ENCODE measurements around the gene ANKLE2.
"Not testable (repeated sequence)": the region's sequence is repeated elsewhere in the genome, so short reads cannot be mapped to it uniquely, and the experiment has no call there.

ANKLE2 gene

DNA sequence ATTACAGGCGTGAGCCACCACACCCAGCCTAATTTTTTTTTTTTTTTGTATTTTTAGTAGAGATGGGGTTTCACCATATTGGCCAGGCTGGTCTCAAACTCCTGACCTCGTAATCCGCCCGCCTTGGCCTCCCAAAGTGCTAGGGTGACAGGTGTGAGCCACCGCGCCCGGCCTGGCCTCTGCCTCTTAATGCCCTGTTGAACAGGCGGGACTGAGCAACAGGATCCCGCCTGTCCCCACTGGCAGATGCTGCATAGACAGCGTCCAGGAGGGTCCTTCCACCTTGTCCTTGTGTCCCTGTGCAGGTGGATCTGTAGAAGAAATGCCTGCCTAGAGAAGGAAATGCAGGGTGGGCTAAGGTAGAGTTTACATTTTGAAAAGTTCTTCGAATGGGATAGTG, 45.3 kb downstream of the ANKLE2 start:
- no peak overlapping the region for H3K4me3 Mint-ChIP-seq
- peaks cover 10% of the 10 kb centered on the region for H3K4me1 Mint-ChIP-seq
- ATAC-seq (ENCODE audit: low read depth) = no peak
- peaks cover 18% of the 10 kb centered on the region for H3K36me3 Mint-ChIP-seq
- no peaks in the 10 kb centered on the region for H3K9me3 Mint-ChIP-seq
- no peak overlapping the region for H3K27ac Mint-ChIP-seq
- no peaks in the 10 kb centered on the region for H3K27me3 Mint-ChIP-seq
- no peak for DNase-seq (ENCODE audit: low spot score in 2 of 2)

DNA sequence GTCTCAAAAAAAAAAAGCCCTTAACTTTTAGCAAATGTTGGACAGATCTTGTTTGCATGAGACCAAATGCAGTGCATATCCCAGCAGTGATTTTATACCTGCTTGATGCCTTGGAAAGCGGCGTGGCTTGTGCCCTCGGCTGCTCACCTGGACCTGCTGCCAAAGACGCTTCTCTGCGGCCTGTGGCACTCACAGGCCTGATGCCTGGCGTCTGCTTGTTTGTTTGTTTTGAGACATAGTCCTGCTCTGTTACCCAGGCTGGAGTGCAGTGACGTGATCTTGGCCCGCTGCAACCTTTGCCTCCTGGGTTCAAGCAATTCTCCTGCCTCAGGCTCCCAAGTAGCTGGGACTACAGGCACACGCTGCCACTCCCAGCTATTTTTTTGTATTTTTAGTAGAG, 45.8 kb downstream of the ANKLE2 start:
- Mint-ChIP-seq H3K36me3 (peaks cover 18% of the 10 kb centered on the region), H3K4me1 (peaks cover 10% of the 10 kb centered on the region), H3K4me3 (no peak overlapping the region), H3K27ac (no peak overlapping the region), H3K9me3 (no peaks in the 10 kb centered on the region), H3K27me3 (no peaks in the 10 kb centered on the region)
- DNase-seq (ENCODE audit: low spot score in 2 of 2) (no peak), ATAC-seq (ENCODE audit: low read depth) (no peak)

DNA sequence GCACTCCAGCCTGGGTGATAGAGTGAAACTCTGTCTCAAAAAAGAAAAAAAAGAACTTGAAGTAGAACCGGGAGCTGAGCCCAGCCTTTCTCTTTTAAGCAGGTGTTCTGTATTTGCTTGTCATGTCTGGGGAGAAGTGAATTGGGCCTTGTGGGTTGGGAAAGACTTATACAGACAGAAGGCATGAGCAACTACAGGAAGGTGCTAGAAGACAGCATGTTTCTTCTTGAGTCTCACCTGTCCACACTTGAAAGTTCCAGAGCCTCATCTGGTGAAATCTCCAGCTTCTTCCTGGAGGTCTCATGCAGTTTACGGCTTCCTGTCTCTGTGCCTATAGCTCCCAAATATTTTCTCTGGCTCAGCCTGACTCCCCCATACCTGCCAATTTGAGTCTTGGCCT, 48.5 kb downstream of the ANKLE2 start:
- Mint-ChIP-seq H3K9me3 (peaks cover 3% of the 10 kb centered on the region), H3K27ac (no peak overlapping the region), H3K4me3 (no peak overlapping the region), H3K27me3 (no peaks in the 10 kb centered on the region), H3K4me1 (peaks cover 13% of the 10 kb centered on the region), H3K36me3 (peaks cover 8% of the 10 kb centered on the region)
- no peak for ATAC-seq (ENCODE audit: low read depth)
- DNase-seq (ENCODE audit: low spot score in 2 of 2) = no peak

DNA sequence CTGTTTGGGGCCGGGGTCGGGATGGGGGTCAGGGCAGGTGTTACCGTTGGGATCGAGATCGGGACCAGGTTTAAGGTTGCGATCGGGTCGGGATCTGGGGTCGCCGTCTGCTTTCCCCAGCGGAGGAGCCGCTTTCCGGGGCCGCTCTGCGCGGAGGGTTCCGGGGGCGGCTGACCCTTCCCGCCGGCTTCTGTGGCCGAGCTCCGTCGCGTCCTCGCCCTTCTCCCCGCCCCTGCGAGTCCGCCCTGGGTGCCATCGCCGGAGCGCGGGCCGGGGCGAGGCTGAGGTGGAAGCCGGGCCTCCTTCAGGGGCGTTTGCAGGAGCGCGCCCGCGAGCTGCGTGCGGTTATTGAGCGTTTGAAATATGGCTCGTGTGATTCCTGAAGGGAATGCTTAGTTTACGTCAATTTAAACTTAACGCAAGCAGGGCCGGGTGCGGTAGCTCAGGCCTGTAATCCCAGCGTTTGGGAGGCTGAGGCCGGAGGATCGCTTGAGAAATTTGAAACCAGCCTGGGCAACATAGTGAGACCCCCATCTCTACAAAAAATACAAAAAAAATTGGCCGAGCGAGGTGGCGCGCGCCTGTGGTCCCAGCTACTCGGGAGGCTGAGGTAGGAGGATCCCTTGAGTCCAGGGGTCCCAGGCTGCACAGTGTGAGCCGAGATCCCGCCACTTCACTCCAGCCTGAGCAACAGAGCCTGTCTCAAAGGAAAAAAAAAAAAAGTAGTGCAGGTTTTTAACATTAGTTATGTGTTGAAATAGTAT, 50.4 kb downstream of the ANKLE2 start:
- Mint-ChIP-seq H3K27ac (no peak overlapping the region), H3K4me1 (peaks cover 13% of the 10 kb centered on the region)
- peak in 1 of 2 donors; percentile 41 for DNase-seq (ENCODE audit: low spot score in 2 of 2)

DNA sequence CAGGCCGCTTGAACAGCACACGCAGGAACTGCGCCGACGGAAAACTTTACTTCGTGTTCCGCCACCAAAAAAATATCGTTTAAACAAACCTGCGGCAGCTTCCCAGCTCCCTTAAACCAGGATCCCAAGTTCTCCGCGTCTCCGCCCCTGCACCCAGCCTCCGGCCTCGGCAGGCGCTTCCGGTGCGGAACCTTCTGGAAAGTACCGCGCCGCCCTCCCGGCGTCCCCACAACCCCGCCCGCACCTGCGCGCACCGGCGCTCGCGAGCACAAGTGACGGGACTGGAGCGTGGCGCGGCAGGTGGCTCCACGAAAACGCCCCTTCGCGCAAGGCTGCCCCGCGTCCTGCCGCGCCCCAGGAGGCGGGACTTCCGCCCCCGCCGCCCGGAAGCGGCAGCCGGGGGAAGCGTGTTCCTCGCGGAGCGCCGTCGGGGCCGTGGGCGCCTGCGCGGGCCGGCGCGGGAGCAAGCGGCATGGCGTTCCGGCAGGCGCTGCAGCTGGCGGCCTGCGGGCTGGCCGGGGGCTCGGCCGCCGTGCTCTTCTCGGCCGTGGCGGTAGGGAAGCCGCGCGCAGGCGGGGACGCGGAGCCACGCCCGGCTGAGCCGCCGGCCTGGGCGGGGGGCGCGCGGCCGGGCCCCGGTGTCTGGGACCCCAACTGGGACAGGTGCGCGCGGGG, 51.1 kb downstream of the ANKLE2 start, which contains the start of gene PGAM5:
TSS of gene PGAM5 (plus strand) at position 438 of the 675 bp plus-strand sequence. CDS start at position 473, 35 bp downstream.
- H3K9me3 Mint-ChIP-seq = peaks cover 9% of the 10 kb centered on the region

More for the DNA sequence above, 50.4 kb downstream of the ANKLE2 start:
- ATAC-seq (ENCODE audit: low read depth) = no peak
- no peaks in the 10 kb centered on the region for H3K27me3 Mint-ChIP-seq
- peaks cover 9% of the 10 kb centered on the region for H3K9me3 Mint-ChIP-seq
- H3K4me3 Mint-ChIP-seq = peak overlapping the region; percentile 95
- peaks cover 10% of the 10 kb centered on the region for H3K36me3 Mint-ChIP-seq

DNA sequence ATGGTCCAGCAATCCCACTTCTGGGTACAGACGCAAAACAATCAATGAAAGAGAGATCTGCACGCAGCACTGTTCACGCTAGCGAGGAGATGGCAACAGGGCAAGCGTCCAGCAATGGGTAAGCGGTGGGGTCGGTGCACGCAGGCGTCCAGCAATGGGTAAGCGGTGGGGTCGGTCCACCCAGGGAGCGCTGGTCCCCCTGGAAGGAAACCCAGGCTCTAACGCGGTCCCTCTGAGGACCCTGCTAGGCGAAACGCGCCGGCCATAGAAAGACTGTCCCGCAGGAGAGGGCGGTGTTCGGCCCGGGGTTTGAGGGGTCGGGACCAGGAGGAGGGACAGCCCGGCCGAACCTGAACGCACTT, 51.6 kb downstream of the ANKLE2 start:
- Mint-ChIP-seq H3K27me3 (no peaks in the 10 kb centered on the region), H3K4me1 (peaks cover 13% of the 10 kb centered on the region), H3K36me3 (peaks cover 11% of the 10 kb centered on the region), H3K9me3 (peaks cover 9% of the 10 kb centered on the region), H3K27ac (peak overlapping the region; percentile 98), H3K4me3 (peak overlapping the region; percentile 95)
- peak in 1 of 2 donors; percentile 49 for DNase-seq (ENCODE audit: low spot score in 2 of 2)
- no peak for ATAC-seq (ENCODE audit: low read depth)

More for the DNA sequence above, 51.1 kb downstream of the ANKLE2 start, which contains the start of gene PGAM5:
- Mint-ChIP-seq H3K27ac (peak within 1 kb of the TSS; percentile 98), H3K4me1 (peaks cover 13% of the 10 kb centered on the region), H3K27me3 (no peaks in the 10 kb centered on the region), H3K36me3 (peaks cover 10% of the 10 kb centered on the region), H3K4me3 (peak within 1 kb of the TSS; percentile 95)
- ATAC-seq (ENCODE audit: low read depth) (peak; percentile 95), DNase-seq (ENCODE audit: low spot score in 2 of 2) (peak; percentile 90 to 93)

DNA sequence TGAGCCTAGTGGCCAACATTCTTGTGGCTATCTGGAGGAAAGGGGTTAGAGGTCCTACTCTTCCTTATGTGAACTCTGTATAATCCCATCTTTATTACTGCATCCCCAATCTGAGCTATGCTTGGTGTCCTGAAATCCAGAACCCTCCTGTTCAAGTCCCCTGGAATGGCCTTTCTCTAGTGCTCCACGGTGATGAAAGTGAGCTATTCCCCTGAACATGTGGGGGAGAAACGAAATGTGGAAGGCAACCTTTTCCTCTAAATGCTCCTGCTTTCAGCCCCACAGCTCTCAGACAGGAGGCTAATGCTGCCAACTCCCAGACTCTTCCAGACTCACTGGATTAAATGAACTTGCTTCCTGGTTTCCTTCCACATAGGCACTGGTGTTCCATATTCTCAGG, 53.5 kb downstream of the ANKLE2 start:
- peaks cover 9% of the 10 kb centered on the region for H3K4me1 Mint-ChIP-seq
- peak overlapping the region; percentile 71 for H3K27ac Mint-ChIP-seq
- DNase-seq (ENCODE audit: low spot score in 2 of 2) (no peak), ATAC-seq (ENCODE audit: low read depth) (no peak)
- H3K36me3 Mint-ChIP-seq = peaks cover 25% of the 10 kb centered on the region
- peaks cover 9% of the 10 kb centered on the region for H3K9me3 Mint-ChIP-seq
- H3K27me3 Mint-ChIP-seq = no peaks in the 10 kb centered on the region
- no peak overlapping the region for H3K4me3 Mint-ChIP-seq

DNA sequence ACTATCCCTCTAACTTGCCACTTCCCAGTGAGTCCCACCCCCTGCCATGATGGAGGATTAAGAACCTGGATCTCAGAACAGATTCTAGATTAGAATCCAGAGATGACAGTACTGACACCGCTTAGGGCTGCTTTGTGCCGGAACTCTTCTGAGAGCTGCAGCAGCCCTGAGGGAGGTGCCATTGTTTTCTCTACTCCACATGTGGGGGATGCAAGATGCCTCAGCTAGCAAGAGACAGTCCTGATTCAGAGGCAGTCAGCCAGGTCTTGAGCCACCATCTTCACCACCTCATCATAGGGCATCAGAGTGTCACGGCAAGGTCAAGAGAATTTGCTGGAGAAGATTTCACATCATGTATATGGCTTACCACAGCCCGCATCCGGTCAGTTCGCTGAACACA, 54.4 kb downstream of the ANKLE2 start:
- Mint-ChIP-seq H3K36me3 (peaks cover 28% of the 10 kb centered on the region), H3K4me3 (no peak overlapping the region), H3K27ac (no peak overlapping the region)

DNA sequence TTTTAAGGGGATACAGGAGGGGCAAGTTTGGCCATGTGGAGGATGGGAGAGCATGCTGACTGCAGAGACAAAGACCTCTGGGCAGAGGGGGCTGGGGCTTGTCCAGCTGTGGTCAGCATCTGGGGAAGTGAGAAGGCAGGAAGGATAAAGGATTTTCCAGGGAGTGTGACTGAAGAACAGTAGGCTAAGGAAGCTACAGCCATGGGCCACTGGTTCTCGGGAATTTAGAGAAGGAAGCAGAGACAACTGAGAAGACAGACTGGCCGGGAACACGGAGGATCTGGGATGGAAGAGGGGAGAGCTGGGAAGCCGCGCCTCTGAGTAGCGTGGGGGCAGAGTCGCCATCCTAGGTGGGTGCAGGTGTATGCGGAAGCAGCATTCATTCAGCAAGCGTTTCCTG, 58.0 kb downstream of the ANKLE2 start:
- DNase-seq (ENCODE audit: low spot score in 2 of 2) (no peak), ATAC-seq (ENCODE audit: low read depth) (no peak)
- Mint-ChIP-seq H3K27ac (peak overlapping the region; percentile 23), H3K36me3 (peaks cover 29% of the 10 kb centered on the region), H3K4me3 (no peak overlapping the region), H3K9me3 (peaks cover 9% of the 10 kb centered on the region), H3K4me1 (peaks cover 9% of the 10 kb centered on the region), H3K27me3 (no peaks in the 10 kb centered on the region)

More for the DNA sequence above, 54.4 kb downstream of the ANKLE2 start:
- H3K4me1 Mint-ChIP-seq = peaks cover 8% of the 10 kb centered on the region
- H3K9me3 Mint-ChIP-seq = peaks cover 9% of the 10 kb centered on the region
- DNase-seq (ENCODE audit: low spot score in 2 of 2) (no peak), ATAC-seq (ENCODE audit: low read depth) (no peak)
- no peaks in the 10 kb centered on the region for H3K27me3 Mint-ChIP-seq

DNA sequence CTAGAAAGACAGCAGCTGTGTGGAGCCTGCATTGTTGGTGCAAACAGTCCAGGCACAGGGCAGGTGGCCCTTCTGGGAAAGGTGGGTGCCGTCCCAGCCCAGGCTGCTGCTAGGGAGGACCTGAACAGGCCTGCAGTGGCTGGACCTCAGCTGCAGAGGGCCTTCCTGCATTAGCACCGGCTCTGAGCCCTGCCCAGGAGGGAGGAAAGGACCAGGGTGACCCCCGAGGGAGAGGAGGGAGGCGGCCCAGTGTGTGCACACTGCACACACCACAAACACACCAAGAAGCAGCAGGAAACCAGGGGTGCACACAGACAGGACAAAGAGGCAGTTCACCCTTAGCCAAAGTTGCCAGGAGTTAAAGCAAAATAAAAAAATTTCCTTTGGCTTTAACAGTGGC, 59.0 kb downstream of the ANKLE2 start:
- Mint-ChIP-seq H3K4me1 (peaks cover 9% of the 10 kb centered on the region), H3K27me3 (no peaks in the 10 kb centered on the region), H3K9me3 (peaks cover 4% of the 10 kb centered on the region), H3K36me3 (peaks cover 25% of the 10 kb centered on the region), H3K27ac (no peak overlapping the region), H3K4me3 (no peak overlapping the region)
- DNase-seq (ENCODE audit: low spot score in 2 of 2) (no peak), ATAC-seq (ENCODE audit: low read depth) (no peak)

DNA sequence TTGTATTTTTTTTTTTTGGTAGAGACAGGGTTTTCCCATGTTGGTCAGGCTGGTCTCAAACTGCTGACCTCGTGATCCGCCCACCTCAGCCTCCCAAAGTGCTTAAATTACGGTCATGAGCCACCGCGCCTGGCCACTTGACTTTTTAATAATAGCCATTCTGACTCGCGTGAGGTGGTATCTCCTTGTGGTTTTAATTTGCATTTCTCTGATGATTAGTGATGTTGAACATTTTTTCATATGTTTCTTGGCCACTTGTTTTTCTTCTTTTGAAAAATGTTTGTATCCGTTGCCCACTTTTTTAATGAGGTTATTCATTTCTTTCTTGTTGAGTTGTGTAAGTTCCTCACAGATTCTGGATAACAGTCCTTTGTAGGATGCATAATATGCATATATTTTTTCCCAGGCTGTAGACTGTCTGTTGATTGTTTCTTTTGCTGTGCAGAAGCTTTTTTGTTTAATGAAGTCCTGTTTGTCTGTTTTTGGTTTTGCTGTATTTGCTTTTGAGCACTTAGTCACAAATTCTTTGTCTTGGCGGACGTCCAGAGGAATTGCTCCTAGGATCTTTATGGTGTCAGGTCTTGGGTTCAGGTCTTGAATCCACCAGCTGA, 61.3 kb downstream of the ANKLE2 start:
- ATAC-seq (ENCODE audit: low read depth) (no peak), DNase-seq (ENCODE audit: low spot score in 2 of 2) (no peak)
- Mint-ChIP-seq H3K4me3 (no peak overlapping the region), H3K27ac (peak overlapping the region; percentile 10), H3K9me3 (no peaks in the 10 kb centered on the region), H3K27me3 (no peaks in the 10 kb centered on the region), H3K4me1 (peaks cover 9% of the 10 kb centered on the region), H3K36me3 (peaks cover 21% of the 10 kb centered on the region)

DNA sequence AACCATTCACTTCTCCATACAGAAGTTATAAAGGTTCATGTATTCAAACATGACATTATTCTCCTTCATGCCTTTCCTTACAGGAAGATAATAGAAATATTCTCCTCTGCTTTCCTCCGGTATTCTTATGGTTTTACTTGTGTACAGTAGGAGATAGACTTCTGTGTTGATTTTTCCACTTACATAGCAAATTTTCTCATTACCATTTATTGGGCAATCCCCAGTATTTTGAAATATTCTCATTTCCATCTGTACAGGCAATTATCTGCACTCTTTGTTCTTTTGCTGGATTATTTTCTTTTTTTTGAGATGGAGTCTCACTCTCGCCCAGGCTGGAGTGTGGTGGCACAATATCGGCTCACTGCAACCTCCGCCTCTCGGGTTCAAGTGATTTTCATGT, 63.3 kb downstream of the ANKLE2 start:
- Mint-ChIP-seq H3K4me3 (no peak overlapping the region), H3K36me3 (peaks cover 7% of the 10 kb centered on the region), H3K27me3 (no peaks in the 10 kb centered on the region), H3K4me1 (peaks cover 8% of the 10 kb centered on the region), H3K9me3 (no peaks in the 10 kb centered on the region), H3K27ac (no peak overlapping the region)
- DNase-seq (ENCODE audit: low spot score in 2 of 2) (no peak), ATAC-seq (ENCODE audit: low read depth) (no peak)

DNA sequence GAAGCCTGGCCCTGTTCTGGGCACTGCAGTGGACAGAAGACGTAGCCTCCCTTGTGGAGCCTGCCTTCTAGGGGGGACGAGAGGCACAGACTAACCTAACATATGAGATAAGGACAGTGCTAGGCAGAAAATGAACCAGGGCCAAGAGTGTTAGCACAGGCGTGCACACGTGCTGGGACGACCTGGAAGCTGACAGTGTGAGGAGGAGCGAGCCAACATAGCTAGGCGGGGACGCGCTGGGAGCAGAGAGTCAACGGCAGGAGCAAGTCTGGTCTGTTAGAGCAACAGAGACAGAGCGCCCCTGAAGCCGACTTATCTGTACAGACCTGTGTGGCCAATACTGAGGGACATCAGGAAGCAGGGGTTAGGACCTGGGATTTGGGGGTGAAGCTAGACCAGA, 66.2 kb downstream of the ANKLE2 start:
- no peak for ATAC-seq (ENCODE audit: low read depth)
- H3K4me1 Mint-ChIP-seq = peaks cover 3% of the 10 kb centered on the region
- H3K27me3 Mint-ChIP-seq = no peaks in the 10 kb centered on the region
- no peak overlapping the region for H3K4me3 Mint-ChIP-seq
- no peak overlapping the region for H3K27ac Mint-ChIP-seq
- no peak for DNase-seq (ENCODE audit: low spot score in 2 of 2)
- no peaks in the 10 kb centered on the region for H3K9me3 Mint-ChIP-seq
- H3K36me3 Mint-ChIP-seq = peaks cover 1% of the 10 kb centered on the region

DNA sequence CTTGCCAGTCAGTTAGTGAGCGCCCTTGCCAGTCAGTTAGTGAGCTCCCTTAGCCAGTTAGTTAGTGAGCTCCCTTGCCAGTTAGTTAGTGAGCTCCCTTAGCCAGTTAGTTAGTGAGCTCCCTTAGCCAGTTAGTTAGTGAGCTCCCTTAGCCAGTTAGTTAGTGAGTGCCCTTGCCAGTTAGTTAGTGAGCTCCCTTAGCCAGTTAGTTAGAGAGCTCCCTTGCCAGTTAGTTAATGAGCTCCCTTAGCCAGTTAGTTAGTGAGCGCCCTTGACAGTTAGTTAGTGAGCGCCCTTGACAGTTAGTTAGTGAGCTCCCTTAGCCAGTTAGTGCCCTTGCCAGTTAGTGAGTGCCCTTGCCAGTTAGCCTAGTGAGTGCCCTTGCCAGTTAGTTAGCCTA, 66.7 kb downstream of the ANKLE2 start:
- H3K27me3 Mint-ChIP-seq; H3K9me3 Mint-ChIP-seq; H3K4me1 Mint-ChIP-seq; DNase-seq (ENCODE audit: low spot score in 2 of 2); ATAC-seq (ENCODE audit: low read depth); H3K27ac Mint-ChIP-seq; H3K4me3 Mint-ChIP-seq; H3K36me3 Mint-ChIP-seq: not testable (repeated sequence)

All from memory B cell (primary cell).